Mucosa of descending colon (tissue), 3 donors: ENCODE results near the gene SKIC3. TPM values are rescaled to one million over a fixed set of nuclear protein-coding genes. Genes with fewer than 3 reads are reported as not detected.

Experiments
- ATAC-seq: fragments of 200-7000 bp; cut with Tn5 transposase; one replicate; pipeline ENCODE4 v1.9.1; 2020; ENCODE audit warnings: mild to moderate bottlenecking, moderate library complexity
- DNase-seq, 3 donors: peaks; one replicate each; pipeline ENCODE4 v3.0.0-alpha.2; 2020
- H3K36me3 ChIP-seq: fragments of 200-600 bp; one replicate; pipeline ENCODE4 v1.8.0; 2021; ENCODE audit warnings: low read depth, mild to moderate bottlenecking
- H3K4me1 ChIP-seq: fragments of 200-600 bp; one replicate; pipeline ENCODE4 v1.8.0; 2021; ENCODE audit warnings: low read depth, mild to moderate bottlenecking
- H3K4me3 ChIP-seq: fragments of 200-600 bp; one replicate; pipeline ENCODE4 v1.8.0; 2021; ENCODE audit warnings: mild to moderate bottlenecking
- H3K9me3 ChIP-seq: fragments of 200-600 bp; one replicate; pipeline ENCODE4 v1.8.0; 2021; ENCODE audit warnings: mild to moderate bottlenecking
- CTCF ChIP-seq: fragments of 200-600 bp; IDR thresholded peaks from one replicate; pipeline ENCODE4 v1.8.0; 2022; ENCODE audit warnings: antibody characterized with exemption, mild to moderate bottlenecking
- intact Hi-C, 2 donors: fragments of 100-400 bp; cut with DNase I in 1 of 2; cut with micrococcal nuclease in 1 of 2; formaldehyde crosslinking; loops; one replicate each; pipeline versions ENCODE4 v1.11.0 to v1.11.1; 2022; cut with DNase I, micrococcal nuclease
- total RNA-seq, 3 donors: library from RNA; stranded (reverse); fragmentation: NEBNext Ultra II Directional in 2 of 3; extraction: Animal tissue kit (Norgen Biotek cat#: 25700) in 2 of 3; gene quantifications; one replicate each; pipeline versions ENCODE4 v1.2.1 to v1.2.4, GENCODE V29; 2021 to 2023
- donor health status: DM: no; HTN: no; CAD: no; lungs with moderate emphysema.
- donor health status: DM: no; HTN: no; CAD: no.
- donor health status: DM: no; HTN: yes; CAD: no.

Gene SKIC3
- total RNA-seq, 3 donors from 2014 or later: 49.6 to 73.6 (median 51.5) TPM

GRCh38 chr5:95519151-95519550 lies 35.6 kb downstream of the SKIC3 start:
- Histone ChIP-seq H3K9me3 (no peaks in the 10 kb centered on the region), H3K4me3 (no peak overlapping the region), H3K4me1 (no peaks in the 10 kb centered on the region), H3K36me3 (no peaks in the 10 kb centered on the region)
- no peak for TF ChIP-seq CTCF
- ATAC-seq: no peak
- no peak for DNase-seq
- intact Hi-C loops: no loop called here

GRCh38 chr5:95518417-95518816 lies 36.4 kb downstream of the SKIC3 start:
- H3K9me3 ChIP-seq: no peaks in the 10 kb centered on the region
- H3K4me3 ChIP-seq: no peak overlapping the region
- no peak for DNase-seq
- TF ChIP-seq CTCF: no peak
- no peak for ATAC-seq
- intact Hi-C loops: no loop called here
- no peaks in the 10 kb centered on the region for H3K36me3 ChIP-seq
- H3K4me1 ChIP-seq: no peaks in the 10 kb centered on the region

- intact Hi-C loops: no loop called here
- H3K4me3 ChIP-seq: no peak overlapping the region
Observed at GRCh38 chr5:95511606-95512005, 43.2 kb downstream of the SKIC3 start.

GRCh38 chr5:95508550-95508949 lies 46.2 kb downstream of the SKIC3 start:
- DNase-seq: no peak
- Histone ChIP-seq H3K9me3 (no peaks in the 10 kb centered on the region), H3K4me3 (no peak overlapping the region), H3K4me1 (no peaks in the 10 kb centered on the region), H3K36me3 (no peaks in the 10 kb centered on the region)
- intact Hi-C loops: no loop called here
- TF ChIP-seq CTCF: no peak
- no peak for ATAC-seq

More at GRCh38 chr5:95511606-95512005, 43.2 kb downstream of the SKIC3 start:
- no peaks in the 10 kb centered on the region for H3K4me1 ChIP-seq
- DNase-seq (no peak), ATAC-seq (no peak)
- H3K36me3 ChIP-seq: no peaks in the 10 kb centered on the region
- TF ChIP-seq CTCF: no peak
- H3K9me3 ChIP-seq: no peaks in the 10 kb centered on the region

Other genes starting within 250 kb of the SKIC3 start
- not detected for gene FAM81B, start 163.6 kb downstream of the SKIC3 start, total RNA-seq
- gene ARSK, start 124 bp upstream of the SKIC3 start, total RNA-seq: 1 to 10 TPM; 1.7 to 6.0 (median 2.3) TPM
- gene GPR150, start 65.1 kb upstream of the SKIC3 start, total RNA-seq: under 1 TPM; 0.28 to 0.49 (median 0.41) TPM
- 1 to 10 TPM in 2 of 3 donors, under 1 TPM in 1; 0.31 to 2.5 (median 1.4) TPM for gene RFESD, start 91.8 kb upstream of the SKIC3 start, total RNA-seq
- gene SPATA9, start 128.0 kb upstream of the SKIC3 start, total RNA-seq: 1 to 10 TPM in 1 of 3 donors, under 1 TPM in 2; 0.38 to 1.2 (median 0.39) TPM
- 10 to 100 TPM; 56.5 to 85.2 (median 60.4) TPM for gene RHOBTB3, start 176.4 kb upstream of the SKIC3 start, total RNA-seq